Mesenchymal stem cell (in vitro differentiated cells and primary cell): ENCODE data around the gene PALD1.
"Not testable (repeated sequence)": the region's sequence is repeated elsewhere in the genome, so short reads cannot be mapped to it uniquely, and the experiment has no call there.

Experiments used
- DNase-seq: peaks from one replicate; pipeline ENCODE4 v3.0.0-alpha.2; 2013
- H2AFZ ChIP-seq: one replicate; pipeline ENCODE4 v1.6.1; 2013; ENCODE audit warnings: low read depth, mild to moderate bottlenecking, control low read depth, inconsistent platforms, low read length, moderate library complexity
- H2AK5ac ChIP-seq: 2 replicates; pipeline ENCODE4 v1.6.1; 2013; ENCODE audit warnings: low read length, moderate library complexity, mild to moderate bottlenecking, inconsistent platforms; ENCODE audit not compliant: severe bottlenecking
- H2BK120ac ChIP-seq: one replicate; pipeline ENCODE4 v1.6.1; 2013; ENCODE audit warnings: low read depth, mild to moderate bottlenecking, inconsistent platforms, low read length, moderate library complexity
- H2BK12ac ChIP-seq, 2 experiments: one replicate each; pipeline ENCODE4 v1.6.1; 2013; ENCODE audit warnings: inconsistent platforms in 2 of 2, low read length in 2 of 2, mild to moderate bottlenecking in 2 of 2, moderate library complexity in 2 of 2, control low read depth in 1 of 2
- H2BK15ac ChIP-seq: one replicate; pipeline ENCODE4 v1.6.1; 2013; ENCODE audit warnings: mild to moderate bottlenecking, low read depth, inconsistent platforms; ENCODE audit not compliant: poor library complexity, severe bottlenecking
- H2BK5ac ChIP-seq: 2 replicates; pipeline ENCODE4 v1.6.1; 2013; ENCODE audit warnings: low read depth, mild to moderate bottlenecking, low read length, control low read depth, inconsistent platforms; ENCODE audit not compliant: poor library complexity, severe bottlenecking
- H3K14ac ChIP-seq, 2 experiments: one replicate each; pipeline ENCODE4 v1.6.1; 2013; ENCODE audit warnings: inconsistent platforms in 2 of 2, low read length in 2 of 2, control low read depth in 1 of 2, mild to moderate bottlenecking in 1 of 2, moderate library complexity in 1 of 2
- H3K18ac ChIP-seq, 2 experiments: one replicate each; pipeline ENCODE4 v1.6.1; 2013; ENCODE audit warnings: inconsistent platforms in 2 of 2, low read length in 2 of 2, control low read depth in 1 of 2, low read depth in 1 of 2, mild to moderate bottlenecking in 1 of 2
- H3K23ac ChIP-seq, 2 experiments: one replicate each; pipeline ENCODE4 v1.6.1; 2013; ENCODE audit warnings: inconsistent platforms in 2 of 2, low read length in 2 of 2, mild to moderate bottlenecking in 2 of 2, moderate library complexity in 2 of 2, control low read depth in 1 of 2
- H3K27ac ChIP-seq: 2 replicates; pipeline ENCODE4 v1.5.1; 2013; ENCODE audit warnings: mild to moderate bottlenecking, moderate library complexity, low read length, control low read depth, inconsistent platforms; ENCODE audit not compliant: poor library complexity, severe bottlenecking
- H3K27me3 ChIP-seq, 2 experiments: 2 replicates each; pipeline versions ENCODE4 v1.6.1 to v1.7.0; 2013; ENCODE audit warnings: low read length in 2 of 2, mild to moderate bottlenecking in 2 of 2, moderate library complexity in 2 of 2, control low read depth in 1 of 2, inconsistent platforms in 1 of 2; ENCODE audit not compliant: control insufficient read depth in 1 of 2, insufficient read depth in 1 of 2
- H3K36me3 ChIP-seq, 2 experiments: 2 replicates each; pipeline versions ENCODE4 v1.6.1 to v1.7.0; 2013; ENCODE audit warnings: low read length in 2 of 2, control low read depth in 1 of 2, inconsistent platforms in 1 of 2, low read depth in 1 of 2, mild to moderate bottlenecking in 1 of 2; ENCODE audit not compliant: insufficient read depth in 2 of 2, control insufficient read depth in 1 of 2
- H3K4ac ChIP-seq, 2 experiments: one replicate each; pipeline ENCODE4 v1.6.1; 2013; ENCODE audit warnings: inconsistent platforms in 2 of 2, low read length in 2 of 2, mild to moderate bottlenecking in 2 of 2, moderate library complexity in 2 of 2, control low read depth in 1 of 2, low read depth in 1 of 2
- H3K4me1 ChIP-seq: 2 replicates; pipeline ENCODE4 v1.6.1; 2013; ENCODE audit warnings: low read depth, low read length, control low read depth; ENCODE audit not compliant: control insufficient read depth, insufficient read depth
- H3K4me2 ChIP-seq: 2 replicates; pipeline ENCODE4 v1.6.1; 2013; ENCODE audit warnings: low read length, mild to moderate bottlenecking, inconsistent platforms; ENCODE audit not compliant: poor library complexity, severe bottlenecking
- H3K4me3 ChIP-seq, 2 experiments: 2 replicates each; pipeline versions ENCODE4 v1.5.1 to v1.7.0; 2013; ENCODE audit warnings: low read length in 2 of 2, mild to moderate bottlenecking in 2 of 2, control low read depth in 1 of 2, low read depth in 1 of 2; ENCODE audit not compliant: insufficient read depth in 1 of 2
- H3K79me1 ChIP-seq: replicated peaks from 2 replicates; pipeline ENCODE4 v1.6.1; 2013; ENCODE audit warnings: mild to moderate bottlenecking, control low read depth, low read length, inconsistent platforms; ENCODE audit not compliant: poor library complexity, severe bottlenecking
- H3K9ac ChIP-seq: 2 replicates; pipeline ENCODE4 v1.7.0; 2013; ENCODE audit warnings: mild to moderate bottlenecking, low read length, moderate library complexity
- H3K9me3 ChIP-seq: 2 replicates; pipeline ENCODE4 v1.7.0; 2013; ENCODE audit warnings: mild to moderate bottlenecking, low read length; ENCODE audit not compliant: control insufficient read depth
- H4K8ac ChIP-seq: one replicate; pipeline ENCODE4 v1.6.1; 2013; ENCODE audit warnings: inconsistent platforms, mild to moderate bottlenecking, low read length, moderate library complexity
- H4K91ac ChIP-seq: one replicate; pipeline ENCODE4 v1.6.1; 2013; ENCODE audit warnings: mild to moderate bottlenecking, low read length, inconsistent platforms
- WGBS: methylation state at CpG from one replicate; pipeline ENCODE4 v1.1.7; 2013; ENCODE audit warnings: mixed read lengths; 5-methylcytosine and 5-hydroxymethylcytosine counted together

PALD1 gene

GRCh38 chr10:70579234-70580002, 100.9 kb downstream of the PALD1 start:
- peak overlapping the region; percentile 18 for H2AK5ac ChIP-seq
- no peak for DNase-seq
- no peaks in the 10 kb centered on the region for H3K79me1 ChIP-seq
- peaks cover 0 to 3% of the 10 kb centered on the region in 2 experiments for H3K27me3 ChIP-seq
- no peak overlapping the region for H3K4me2 ChIP-seq
- H2BK12ac ChIP-seq = no peak overlapping the region
- 90% methylated on average over 3 of the region's 3 CpGs for WGBS
- no peak overlapping the region for H3K9ac ChIP-seq
- H3K9me3 ChIP-seq = no peaks in the 10 kb centered on the region
- H3K18ac ChIP-seq = no peak overlapping the region
- no peak overlapping the region for H2BK15ac ChIP-seq
- no peak overlapping the region for H2BK120ac ChIP-seq
- no peaks in the 10 kb centered on the region for H3K36me3 ChIP-seq
- H3K4ac ChIP-seq = no peak overlapping the region
- H3K4me1 ChIP-seq = peaks cover 13% of the 10 kb centered on the region
- no peak overlapping the region for H3K14ac ChIP-seq
- no peak overlapping the region for H3K27ac ChIP-seq
- no peak overlapping the region for H2AFZ ChIP-seq
- H3K4me3 ChIP-seq = no peak overlapping the region
- H4K91ac ChIP-seq = no peak overlapping the region
- H2BK5ac ChIP-seq = peak overlapping the region; percentile 59
- H3K23ac ChIP-seq = no peak overlapping the region
- no peak overlapping the region for H4K8ac ChIP-seq

- H2BK12ac ChIP-seq, DNase-seq, H3K9ac ChIP-seq, H3K4me3 ChIP-seq, H3K4ac ChIP-seq, H3K27ac ChIP-seq, H3K4me2 ChIP-seq, H2BK5ac ChIP-seq, H3K36me3 ChIP-seq, H3K9me3 ChIP-seq, H4K8ac ChIP-seq, H2AK5ac ChIP-seq, H2BK15ac ChIP-seq, H3K23ac ChIP-seq, H3K79me1 ChIP-seq, H4K91ac ChIP-seq, H3K27me3 ChIP-seq, H2AFZ ChIP-seq, H3K14ac ChIP-seq, H2BK120ac ChIP-seq, H3K18ac ChIP-seq: not testable (repeated sequence)
- peaks cover 16% of the 10 kb centered on the region for H3K4me1 ChIP-seq
- 94% methylated on average over 4 of the region's 5 CpGs for WGBS
Observed at GRCh38 chr10:70581176-70581575, 102.6 kb downstream of the PALD1 start.

- H2AFZ ChIP-seq = no peak overlapping the region
- H2BK5ac ChIP-seq = no peak overlapping the region
- no peak overlapping the region for H3K4ac ChIP-seq
- H3K27ac ChIP-seq = no peak overlapping the region
- no peak overlapping the region for H3K18ac ChIP-seq
- H2BK15ac ChIP-seq = no peak overlapping the region
- H3K36me3 ChIP-seq = no peaks in the 10 kb centered on the region
- H2BK12ac ChIP-seq = no peak overlapping the region
- DNase-seq = no peak
- H3K27me3 ChIP-seq = peaks cover 0 to 6% of the 10 kb centered on the region in 2 experiments
- no peak overlapping the region for H3K14ac ChIP-seq
- H3K4me2 ChIP-seq = no peak overlapping the region
- 83% methylated on average over 17 of the region's 19 CpGs for WGBS
- H4K8ac ChIP-seq = no peak overlapping the region
- H3K79me1 ChIP-seq = no peaks in the 10 kb centered on the region
- H3K4me1 ChIP-seq = peaks cover 12% of the 10 kb centered on the region
- H4K91ac ChIP-seq = no peak overlapping the region
- no peaks in the 10 kb centered on the region for H3K9me3 ChIP-seq
- H3K4me3 ChIP-seq = peak overlapping the region in 1 of 2 experiments; percentile 29
- no peak overlapping the region for H2BK120ac ChIP-seq
- H3K23ac ChIP-seq = no peak overlapping the region
- H3K9ac ChIP-seq = no peak overlapping the region
- peak overlapping the region; percentile 47 for H2AK5ac ChIP-seq
Observed at GRCh38 chr10:70582793-70583668, 104.5 kb downstream of the PALD1 start.

GRCh38 chr10:70583669-70584037, 105.1 kb downstream of the PALD1 start:
- H3K79me1 ChIP-seq = no peaks in the 10 kb centered on the region
- H2BK5ac ChIP-seq = no peak overlapping the region
- no peak overlapping the region for H3K18ac ChIP-seq
- no peaks in the 10 kb centered on the region for H3K9me3 ChIP-seq
- no peaks in the 10 kb centered on the region for H3K36me3 ChIP-seq
- H3K23ac ChIP-seq = no peak overlapping the region
- no peak overlapping the region for H2AFZ ChIP-seq
- H3K27ac ChIP-seq = no peak overlapping the region
- no peak overlapping the region for H3K4me2 ChIP-seq
- no peak overlapping the region for H3K4ac ChIP-seq
- DNase-seq = no peak
- H2BK12ac ChIP-seq = no peak overlapping the region
- peaks cover 0 to 9% of the 10 kb centered on the region in 2 experiments for H3K27me3 ChIP-seq
- H2BK120ac ChIP-seq = no peak overlapping the region
- peaks cover 14% of the 10 kb centered on the region for H3K4me1 ChIP-seq
- H2BK15ac ChIP-seq = no peak overlapping the region
- no peak overlapping the region for H3K9ac ChIP-seq
- no peak overlapping the region for H4K8ac ChIP-seq
- no peak overlapping the region for H4K91ac ChIP-seq
- WGBS = 56% methylated on average over 2 of the region's 2 CpGs
- peak overlapping the region; percentile 47 for H2AK5ac ChIP-seq
- H3K14ac ChIP-seq = no peak overlapping the region
- no peak overlapping the region for H3K4me3 ChIP-seq
